HepG2 (cell line): ENCODE measurements around the gene GNG7. TPM values are rescaled to one million over a fixed set of nuclear protein-coding genes. Genes with fewer than 3 reads are reported as not detected.

ENCODE experiments used
- CBX5 ChIP-seq: sonication (generic); formaldehyde crosslinking; IDR thresholded peaks from 2 replicates; pipeline ENCODE4 v1.4.0; 2020; ENCODE audit warnings: missing genetic modification reagents, borderline replicate concordance
- FOSL1 ChIP-seq: sonication (generic); formaldehyde crosslinking; IDR thresholded peaks from 2 replicates; pipeline ENCODE4 v1.9.0; 2021; ENCODE audit warnings: missing genetic modification reagents, borderline replicate concordance
- FOSL2 ChIP-seq: sonication (generic); formaldehyde crosslinking; IDR thresholded peaks from 2 replicates; pipeline ENCODE4 v1.4.0; 2020; ENCODE audit warnings: missing genetic modification reagents
- IRF2 ChIP-seq: IDR thresholded peaks from 2 replicates; pipeline ENCODE4 v1.6.1; 2018; ENCODE audit warnings: missing genetic modification reagents, missing compliant biosample characterization
- KAT7 ChIP-seq: IDR thresholded peaks from 2 replicates; pipeline ENCODE4 v1.6.1; 2018; ENCODE audit warnings: borderline replicate concordance, missing compliant biosample characterization
- MEIS1 ChIP-seq: sonication (generic); formaldehyde crosslinking; IDR thresholded peaks from 2 replicates; pipeline ENCODE4 v1.9.0; 2021; ENCODE audit warnings: mild to moderate bottlenecking, missing genetic modification reagents, moderate library complexity, borderline replicate concordance
- SNAI1 ChIP-seq: sonication (generic); formaldehyde crosslinking; IDR thresholded peaks from 2 replicates; pipeline ENCODE4 v1.5.0; 2020; ENCODE audit warnings: mild to moderate bottlenecking, missing genetic modification reagents, borderline replicate concordance
- TEAD3 ChIP-seq: optimal IDR thresholded peaks from 2 replicates; pipeline ENCODE3; 2016; ENCODE audit warnings: borderline replicate concordance
- TEF ChIP-seq: sonication (generic); formaldehyde crosslinking; IDR thresholded peaks from 2 replicates; pipeline ENCODE4 v1.5.0; 2020; ENCODE audit warnings: missing genetic modification reagents
- ZNF232 ChIP-seq: sonication (generic); formaldehyde crosslinking; IDR thresholded peaks from 2 replicates; pipeline ENCODE4 v1.4.0; 2020; ENCODE audit warnings: missing genetic modification reagents, borderline replicate concordance
- ZNF251 ChIP-seq: sonication (generic); formaldehyde crosslinking; IDR thresholded peaks from 2 replicates; pipeline ENCODE4 v1.9.0; 2021; ENCODE audit warnings: mild to moderate bottlenecking, missing genetic modification reagents
- ZNF331 ChIP-seq: sonication (generic); formaldehyde crosslinking; IDR thresholded peaks from 2 replicates; pipeline ENCODE4 v1.4.0; 2020; ENCODE audit warnings: missing genetic modification reagents
- ZNF530 ChIP-seq: sonication (generic); formaldehyde crosslinking; IDR thresholded peaks from 2 replicates; pipeline ENCODE4 v1.5.0; 2020; ENCODE audit warnings: low read depth, mild to moderate bottlenecking, missing genetic modification reagents
- ZNF747 ChIP-seq: sonication (generic); formaldehyde crosslinking; IDR thresholded peaks from 2 replicates; pipeline ENCODE4 v1.8.1; 2023; ENCODE audit warnings: missing genetic modification reagents, mild to moderate bottlenecking, borderline replicate concordance
- polyA plus RNA-seq, 8 experiments: library from polyadenylated mRNA; depleted of rRNA in 3 of 8; stranded (reverse) in 7 of 8; unstranded in 1 of 8; fragments of >200 nt; fragmentation: Illumina TruSeq in 4 of 8; extraction: Trizol in 4 of 8; gene quantifications; 2 replicates each; pipeline versions ENCODE4 v1.2.1 to v1.2.3, GENCODE V29; 2011 to 2016; ENCODE audit warnings: low read depth in 4 of 8, missing spikeins in 1 of 8, mixed read lengths in 1 of 8; ENCODE audit not compliant: insufficient read depth in 1 of 8
- total RNA-seq, 5 experiments: library from RNA; depleted of rRNA; stranded (reverse); fragments of >200 nt; fragmentation: Illumina TruSeq; extraction: Trizol; gene quantifications; 2 replicates each; pipeline ENCODE4 v1.2.3, GENCODE V29; 2016; ENCODE audit warnings: low read depth in 1 of 5
- TF ChIP-seq, protein P1 (sequence below): sonication (generic); formaldehyde crosslinking; IDR thresholded peaks from 2 replicates; pipeline ENCODE4; 2020; ENCODE audit warnings: missing genetic modification reagents, mild to moderate bottlenecking, borderline replicate concordance
- TF ChIP-seq, protein P2 (sequence below): sonication (generic); formaldehyde crosslinking; IDR thresholded peaks from 2 replicates; pipeline ENCODE4 v1.4.0; 2020; ENCODE audit warnings: missing genetic modification reagents
- TF ChIP-seq, protein P3 (sequence below): IDR thresholded peaks from 2 replicates; pipeline ENCODE4 v1.6.1; 2016; ENCODE audit warnings: low read depth
- TF ChIP-seq, protein P4 (sequence below): sonication (generic); formaldehyde crosslinking; IDR thresholded peaks from 2 replicates; pipeline ENCODE4 v1.5.1; 2020; ENCODE audit warnings: mild to moderate bottlenecking, missing genetic modification reagents

The GNG7 gene
- total and polyA plus RNA-seq, 2 of the 13 experiments (the other 11 are each of a cell fraction or from before 2014, with no cell fraction given): 1.4 to 3.3 TPM

- TF ChIP-seq, protein P1, sequence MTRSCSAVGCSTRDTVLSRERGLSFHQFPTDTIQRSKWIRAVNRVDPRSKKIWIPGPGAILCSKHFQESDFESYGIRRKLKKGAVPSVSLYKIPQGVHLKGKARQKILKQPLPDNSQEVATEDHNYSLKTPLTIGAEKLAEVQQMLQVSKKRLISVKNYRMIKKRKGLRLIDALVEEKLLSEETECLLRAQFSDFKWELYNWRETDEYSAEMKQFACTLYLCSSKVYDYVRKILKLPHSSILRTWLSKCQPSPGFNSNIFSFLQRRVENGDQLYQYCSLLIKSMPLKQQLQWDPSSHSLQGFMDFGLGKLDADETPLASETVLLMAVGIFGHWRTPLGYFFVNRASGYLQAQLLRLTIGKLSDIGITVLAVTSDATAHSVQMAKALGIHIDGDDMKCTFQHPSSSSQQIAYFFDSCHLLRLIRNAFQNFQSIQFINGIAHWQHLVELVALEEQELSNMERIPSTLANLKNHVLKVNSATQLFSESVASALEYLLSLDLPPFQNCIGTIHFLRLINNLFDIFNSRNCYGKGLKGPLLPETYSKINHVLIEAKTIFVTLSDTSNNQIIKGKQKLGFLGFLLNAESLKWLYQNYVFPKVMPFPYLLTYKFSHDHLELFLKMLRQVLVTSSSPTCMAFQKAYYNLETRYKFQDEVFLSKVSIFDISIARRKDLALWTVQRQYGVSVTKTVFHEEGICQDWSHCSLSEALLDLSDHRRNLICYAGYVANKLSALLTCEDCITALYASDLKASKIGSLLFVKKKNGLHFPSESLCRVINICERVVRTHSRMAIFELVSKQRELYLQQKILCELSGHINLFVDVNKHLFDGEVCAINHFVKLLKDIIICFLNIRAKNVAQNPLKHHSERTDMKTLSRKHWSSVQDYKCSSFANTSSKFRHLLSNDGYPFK (CRISPR knock-in tag): peak; percentile 83; the same call in 1 of the 2 replicates
- TF ChIP-seq ZNF747 (peak; percentile 54; the same call in 1 of the 2 replicates), TEAD3 (CRISPR knock-in tag) (peak; percentile 87), IRF2 (CRISPR knock-in tag) (peak; percentile 82), ZNF251 (CRISPR knock-in tag) (no peak), CBX5 (CRISPR knock-in tag) (no peak), FOSL1 (CRISPR knock-in tag) (no peak), ZNF232 (peak; percentile 60), TEF (no peak), SNAI1 (peak; percentile 36; the same call in 1 of the 2 replicates), KAT7 (CRISPR knock-in tag) (peak; percentile 37; the same call in 1 of the 2 replicates), FOSL2 (CRISPR knock-in tag) (peak; percentile 74), MEIS1 (CRISPR knock-in tag) (peak; percentile 55; the same call in 1 of the 2 replicates), ZNF331 (CRISPR knock-in tag) (no peak; the same call in none of the 2 replicates), ZNF530 (no peak)
- TF ChIP-seq, protein P2, sequence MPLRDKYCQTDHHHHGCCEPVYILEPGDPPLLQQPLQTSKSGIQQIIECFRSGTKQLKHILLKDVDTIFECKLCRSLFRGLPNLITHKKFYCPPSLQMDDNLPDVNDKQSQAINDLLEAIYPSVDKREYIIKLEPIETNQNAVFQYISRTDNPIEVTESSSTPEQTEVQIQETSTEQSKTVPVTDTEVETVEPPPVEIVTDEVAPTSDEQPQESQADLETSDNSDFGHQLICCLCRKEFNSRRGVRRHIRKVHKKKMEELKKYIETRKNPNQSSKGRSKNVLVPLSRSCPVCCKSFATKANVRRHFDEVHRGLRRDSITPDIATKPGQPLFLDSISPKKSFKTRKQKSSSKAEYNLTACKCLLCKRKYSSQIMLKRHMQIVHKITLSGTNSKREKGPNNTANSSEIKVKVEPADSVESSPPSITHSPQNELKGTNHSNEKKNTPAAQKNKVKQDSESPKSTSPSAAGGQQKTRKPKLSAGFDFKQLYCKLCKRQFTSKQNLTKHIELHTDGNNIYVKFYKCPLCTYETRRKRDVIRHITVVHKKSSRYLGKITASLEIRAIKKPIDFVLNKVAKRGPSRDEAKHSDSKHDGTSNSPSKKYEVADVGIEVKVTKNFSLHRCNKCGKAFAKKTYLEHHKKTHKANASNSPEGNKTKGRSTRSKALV (CRISPR knock-in tag): peak; percentile 64; the same call in 1 of the 2 replicates
- TF ChIP-seq, protein P3, sequence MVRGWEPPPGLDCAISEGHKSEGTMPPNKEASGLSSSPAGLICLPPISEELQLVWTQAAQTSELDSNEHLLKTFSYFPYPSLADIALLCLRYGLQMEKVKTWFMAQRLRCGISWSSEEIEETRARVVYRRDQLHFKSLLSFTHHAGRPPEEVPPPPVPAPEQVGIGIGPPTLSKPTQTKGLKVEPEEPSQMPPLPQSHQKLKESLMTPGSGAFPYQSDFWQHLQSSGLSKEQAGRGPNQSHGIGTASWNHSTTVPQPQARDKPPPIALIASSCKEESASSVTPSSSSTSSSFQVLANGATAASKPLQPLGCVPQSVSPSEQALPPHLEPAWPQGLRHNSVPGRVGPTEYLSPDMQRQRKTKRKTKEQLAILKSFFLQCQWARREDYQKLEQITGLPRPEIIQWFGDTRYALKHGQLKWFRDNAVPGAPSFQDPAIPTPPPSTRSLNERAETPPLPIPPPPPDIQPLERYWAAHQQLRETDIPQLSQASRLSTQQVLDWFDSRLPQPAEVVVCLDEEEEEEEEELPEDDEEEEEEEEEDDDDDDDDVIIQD (CRISPR knock-in tag): peak; percentile 23; the same call in 1 of the 2 replicates
- TF ChIP-seq, protein P4, sequence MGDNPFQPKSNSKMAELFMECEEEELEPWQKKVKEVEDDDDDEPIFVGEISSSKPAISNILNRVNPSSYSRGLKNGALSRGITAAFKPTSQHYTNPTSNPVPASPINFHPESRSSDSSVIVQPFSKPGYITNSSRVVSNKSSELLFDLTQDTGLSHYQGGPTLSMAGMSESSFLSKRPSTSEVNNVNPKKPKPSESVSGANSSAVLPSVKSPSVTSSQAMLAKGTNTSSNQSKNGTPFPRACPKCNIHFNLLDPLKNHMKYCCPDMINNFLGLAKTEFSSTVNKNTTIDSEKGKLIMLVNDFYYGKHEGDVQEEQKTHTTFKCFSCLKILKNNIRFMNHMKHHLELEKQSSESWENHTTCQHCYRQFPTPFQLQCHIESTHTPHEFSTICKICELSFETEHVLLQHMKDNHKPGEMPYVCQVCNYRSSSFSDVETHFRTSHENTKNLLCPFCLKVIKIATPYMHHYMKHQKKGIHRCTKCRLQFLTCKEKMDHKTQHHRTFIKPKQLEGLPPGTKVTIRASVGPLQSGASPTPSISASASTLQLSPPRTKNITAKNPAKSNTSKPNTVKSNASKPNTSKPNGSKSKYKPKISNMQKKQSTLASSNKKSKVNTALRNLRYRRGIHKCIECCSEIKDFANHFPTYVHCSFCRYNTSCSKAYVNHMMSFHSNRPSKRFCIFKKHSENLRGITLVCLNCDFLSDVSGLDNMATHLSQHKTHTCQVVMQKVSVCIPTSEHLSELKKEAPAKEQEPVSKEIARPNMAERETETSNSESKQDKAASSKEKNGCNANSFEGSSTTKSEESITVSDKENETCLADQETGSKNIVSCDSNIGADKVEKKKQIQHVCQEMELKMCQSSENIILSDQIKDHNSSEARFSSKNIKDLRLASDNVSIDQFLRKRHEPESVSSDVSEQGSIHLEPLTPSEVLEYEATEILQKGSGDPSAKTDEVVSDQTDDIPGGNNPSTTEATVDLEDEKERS: peak; percentile 40; the same call in 1 of the 2 replicates
Measured at GRCh38 chr19:2578901-2579677, 123.4 kb downstream of the GNG7 start (continued).
